GM04503 (cell line): Measurements from ENCODE around the gene ELOVL4.
A peak's percentile ranks its signal among the peaks of the same experiment; 100 is the strongest.

ENCODE experiments used
- DNase-seq: peaks from one replicate; pipeline ENCODE4 v3.0.0-alpha.2; 2012; ENCODE audit warnings: low read depth

ELOVL4 gene

DNA sequence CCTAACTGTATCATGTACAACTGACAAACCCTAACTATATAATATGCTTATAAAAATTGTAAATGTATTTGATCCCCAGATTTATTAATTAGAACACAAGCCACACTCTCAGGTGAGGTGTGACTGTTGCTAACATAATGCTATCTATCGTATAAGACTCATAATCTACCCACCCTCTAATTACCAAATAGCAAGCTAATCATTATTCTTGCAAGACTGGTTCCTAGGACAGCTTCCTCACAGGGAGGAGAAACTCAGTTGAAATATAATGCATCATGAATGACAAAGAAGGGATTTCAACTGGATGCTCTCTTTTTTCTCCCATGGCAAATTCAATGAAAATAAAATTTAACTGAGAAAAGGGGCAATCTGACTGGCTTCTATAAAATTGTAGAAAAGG lies 35.4 kb downstream of the ELOVL4 start:
- DNase-seq = no peak

- no peak for DNase-seq
Observed at GRCh38 chr6:79909517-79909916, 37.8 kb downstream of the ELOVL4 start.

- no peak for DNase-seq
Observed at GRCh38 chr6:79902046-79902445, 45.3 kb downstream of the ELOVL4 start.

DNA sequence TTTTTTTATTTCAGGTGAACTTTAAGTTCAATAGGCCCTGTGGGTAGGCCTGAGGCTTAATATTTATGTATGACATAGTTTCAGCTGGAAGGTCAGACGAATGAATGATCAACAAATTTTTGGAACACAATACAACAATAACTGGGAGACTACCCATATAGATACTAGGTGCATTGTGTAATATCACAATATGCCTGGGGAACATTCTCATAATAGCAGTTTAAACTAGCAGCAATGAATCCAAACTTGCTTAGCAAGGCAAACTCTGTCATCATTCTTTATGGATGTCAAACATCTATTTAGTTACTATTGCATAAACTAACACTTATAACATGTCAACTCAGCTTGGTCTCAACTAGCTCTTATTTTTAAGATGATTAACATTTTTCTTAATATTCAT lies 49.3 kb downstream of the ELOVL4 start:
- no peak for DNase-seq

- no peak for DNase-seq
Observed at GRCh38 chr6:79896075-79896449, 51.3 kb downstream of the ELOVL4 start.

- DNase-seq = no peak
Observed at GRCh38 chr6:79895382-79896074, 51.8 kb downstream of the ELOVL4 start.

- peak; percentile 11 for DNase-seq
Observed at GRCh38 chr6:79894939-79895338, 52.4 kb downstream of the ELOVL4 start.

DNA sequence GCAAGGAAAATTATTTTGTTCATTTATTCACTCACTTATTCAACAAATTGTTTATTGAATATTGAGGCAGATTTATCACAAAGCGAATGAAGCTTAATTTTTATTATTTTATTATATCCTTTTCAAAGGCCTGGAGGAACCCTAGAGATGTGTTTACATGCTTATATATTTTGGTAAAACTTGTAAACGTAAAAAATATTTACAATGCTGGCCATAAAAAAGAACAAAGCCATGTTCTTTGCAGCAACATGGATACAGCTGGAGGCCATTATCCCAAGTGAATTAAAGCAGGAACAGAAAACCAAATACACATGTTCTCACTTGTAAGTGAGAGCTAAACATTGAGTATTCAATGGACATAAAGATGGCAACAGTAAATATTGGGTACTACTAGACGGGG lies 58.8 kb downstream of the ELOVL4 start:
- DNase-seq = no peak

DNA sequence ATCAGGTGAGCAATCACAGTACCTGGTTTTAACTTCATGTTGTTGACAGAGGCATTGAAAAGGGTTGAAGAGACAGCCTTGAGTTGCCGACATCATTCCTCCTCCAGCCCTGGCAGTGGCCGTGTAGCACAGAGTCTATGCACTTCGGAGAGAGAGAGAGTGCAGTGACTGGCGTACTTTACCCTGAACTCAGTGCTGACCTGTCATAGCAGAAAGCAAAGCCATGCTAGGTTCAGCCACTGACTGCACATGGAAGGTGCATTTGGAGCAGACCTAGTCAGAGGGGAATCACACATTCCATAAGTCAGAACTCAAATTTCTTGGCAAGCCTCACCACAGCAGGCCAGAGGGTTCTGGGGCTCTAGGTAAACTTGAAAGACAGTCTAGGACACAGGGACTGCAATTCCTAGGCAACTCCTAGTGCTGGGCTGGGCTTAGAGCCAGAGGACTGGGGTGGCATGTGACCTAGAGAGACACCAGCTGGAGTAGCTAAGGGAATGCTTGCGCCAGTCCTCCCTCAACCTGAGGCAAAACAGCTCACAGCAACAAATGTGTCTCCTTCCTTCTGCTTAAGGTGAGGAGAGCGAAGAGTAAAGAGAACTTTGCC lies 69.1 kb downstream of the ELOVL4 start:
- DNase-seq = no peak

DNA sequence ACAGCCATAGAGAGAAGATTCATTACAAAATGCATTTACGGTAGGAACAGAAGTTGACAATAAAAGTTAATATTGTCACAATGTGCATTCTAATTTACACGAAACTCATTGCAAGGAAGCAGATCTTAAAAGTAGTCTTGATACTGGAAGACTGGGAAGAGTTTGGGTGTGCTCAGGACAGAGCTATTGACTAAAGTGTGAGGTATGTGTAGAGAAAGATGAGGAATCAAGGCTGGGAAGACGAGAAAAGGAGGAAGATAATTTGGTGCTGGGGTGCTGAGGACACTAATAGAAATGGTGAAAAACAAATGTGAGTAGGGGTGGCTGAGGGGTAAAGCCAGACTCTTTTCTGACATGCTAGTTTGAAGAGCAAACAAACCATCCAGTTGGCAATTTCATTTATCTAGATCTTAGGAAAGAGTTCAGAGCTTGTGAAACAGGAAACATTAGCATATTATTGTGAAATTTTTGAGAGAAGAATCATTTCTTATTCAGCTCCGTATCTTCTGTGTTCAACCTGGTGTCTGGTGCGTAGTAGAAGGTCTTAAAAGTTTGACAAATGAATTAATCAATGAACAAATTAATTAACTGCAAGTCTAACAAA lies 72.7 kb downstream of the ELOVL4 start:
- no peak for DNase-seq

- DNase-seq = peak; percentile 51
Observed at GRCh38 chr6:79872986-79873385, 74.4 kb downstream of the ELOVL4 start.

- DNase-seq = no peak
Observed at GRCh38 chr6:79872303-79872702, 75.0 kb downstream of the ELOVL4 start.

- no peak for DNase-seq
Observed at GRCh38 chr6:79869600-79870084, 77.7 kb downstream of the ELOVL4 start.

- DNase-seq = no peak
Observed at GRCh38 chr6:79869184-79869583, 78.2 kb downstream of the ELOVL4 start.

DNA sequence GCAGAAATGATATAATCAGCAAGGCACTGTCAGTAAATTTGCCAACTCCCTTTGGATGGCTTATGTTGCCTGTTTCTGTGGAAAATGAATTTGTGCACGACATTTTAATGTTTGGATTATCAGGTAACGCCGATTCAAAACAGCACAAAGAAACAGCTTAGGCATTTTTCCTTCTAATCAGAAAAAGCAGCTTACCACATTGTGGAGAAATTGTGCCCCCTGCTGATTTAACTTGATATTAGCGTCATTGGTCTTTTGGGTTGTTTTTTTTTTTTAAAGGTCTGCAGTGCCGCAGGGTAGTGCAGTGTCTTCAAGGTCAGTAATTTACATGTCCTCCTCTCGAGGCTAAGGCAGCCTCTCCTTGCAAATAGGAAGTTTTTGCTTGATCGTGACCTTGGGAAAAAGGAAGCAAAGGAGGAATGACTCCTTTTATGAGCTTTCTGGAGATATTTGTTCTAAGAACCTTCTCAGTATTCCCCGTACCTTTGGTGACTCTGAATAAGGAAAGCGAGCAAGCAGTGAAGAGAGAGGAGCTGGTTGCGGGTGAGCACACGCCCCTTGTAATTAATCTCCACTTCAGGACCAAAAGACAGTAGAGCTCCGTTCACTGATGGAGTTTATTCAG lies 79.1 kb downstream of the ELOVL4 start:
- peak; percentile 15 for DNase-seq
